Tibial nerve (tissue), 4 donors: Measurements from ENCODE around the gene MET.

ENCODE experiments used
- EP300 ChIP-seq, 2 donors: sonication (generic); formaldehyde crosslinking; IDR thresholded peaks; one replicate each; pipeline ENCODE4 v1.6.1; 2017; ENCODE audit warnings: antibody characterized with exemption in 2 of 2, mild to moderate bottlenecking in 1 of 2
- POLR2A ChIP-seq, 2 donors: fragments of 450-650 bp; IDR thresholded peaks; one replicate each; pipeline ENCODE4 v1.6.1; 2017; ENCODE audit warnings: antibody characterized with exemption in 2 of 2, mild to moderate bottlenecking in 2 of 2, moderate library complexity in 2 of 2
- TF ChIP-seq, protein P1 (sequence below), 5 experiments: fragments of 200-600 bp in 3 of 5; fragments of 450-650 bp in 2 of 5; sonication (generic) in 3 of 5; IDR thresholded peaks; one replicate each; pipeline ENCODE4 v1.5.1; 2016 to 2019; ENCODE audit warnings: antibody characterized with exemption in 5 of 5, mild to moderate bottlenecking in 3 of 5, moderate library complexity in 2 of 5

DNA sequence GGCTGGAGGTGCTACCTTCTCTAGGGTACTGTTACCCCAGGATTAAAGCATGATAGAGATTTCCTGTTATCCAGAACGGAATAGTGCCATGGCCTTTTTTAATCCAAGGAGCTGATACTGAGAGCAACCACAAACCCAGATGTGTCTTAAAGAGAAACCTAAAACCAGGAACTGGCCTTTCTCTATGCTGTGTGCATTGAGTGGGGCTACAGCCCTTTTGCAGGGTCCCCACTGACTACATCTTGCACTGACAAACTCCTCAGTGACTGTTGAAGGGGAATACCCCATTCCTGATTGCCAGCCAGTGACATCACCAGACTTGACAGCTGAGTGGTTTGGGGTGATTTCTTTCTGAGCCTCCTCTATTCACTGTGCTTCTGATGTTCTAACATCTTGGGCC is 108.5 kb downstream of the MET start:
- TF ChIP-seq POLR2A (IDR thresholded peaks at IDR 0.05) (no peak), EP300 (IDR thresholded peaks at IDR 0.05) (no peak)
- TF ChIP-seq, protein P1, sequence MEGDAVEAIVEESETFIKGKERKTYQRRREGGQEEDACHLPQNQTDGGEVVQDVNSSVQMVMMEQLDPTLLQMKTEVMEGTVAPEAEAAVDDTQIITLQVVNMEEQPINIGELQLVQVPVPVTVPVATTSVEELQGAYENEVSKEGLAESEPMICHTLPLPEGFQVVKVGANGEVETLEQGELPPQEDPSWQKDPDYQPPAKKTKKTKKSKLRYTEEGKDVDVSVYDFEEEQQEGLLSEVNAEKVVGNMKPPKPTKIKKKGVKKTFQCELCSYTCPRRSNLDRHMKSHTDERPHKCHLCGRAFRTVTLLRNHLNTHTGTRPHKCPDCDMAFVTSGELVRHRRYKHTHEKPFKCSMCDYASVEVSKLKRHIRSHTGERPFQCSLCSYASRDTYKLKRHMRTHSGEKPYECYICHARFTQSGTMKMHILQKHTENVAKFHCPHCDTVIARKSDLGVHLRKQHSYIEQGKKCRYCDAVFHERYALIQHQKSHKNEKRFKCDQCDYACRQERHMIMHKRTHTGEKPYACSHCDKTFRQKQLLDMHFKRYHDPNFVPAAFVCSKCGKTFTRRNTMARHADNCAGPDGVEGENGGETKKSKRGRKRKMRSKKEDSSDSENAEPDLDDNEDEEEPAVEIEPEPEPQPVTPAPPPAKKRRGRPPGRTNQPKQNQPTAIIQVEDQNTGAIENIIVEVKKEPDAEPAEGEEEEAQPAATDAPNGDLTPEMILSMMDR (IDR thresholded peaks at IDR 0.05), result no peak
